Epithelial cell of proximal tubule (primary cell): ENCODE data around the gene SUSD6. TPM values are rescaled to one million over a fixed set of nuclear protein-coding genes. Genes with fewer than 3 reads are reported as not detected.

Experiments
- DNase-seq: peaks from one replicate; pipeline ENCODE4 v3.0.0-alpha.2; 2011; ENCODE audit warnings: low read depth
- H3K4me3 ChIP-seq: 2 replicates; pipeline ENCODE4 v1.5.1; 2011; ENCODE audit warnings: low read depth, mild to moderate bottlenecking, low read length
- total RNA-seq: library from RNA; depleted of rRNA; stranded (reverse); fragments of >200 nt; gene quantifications from 2 replicates; pipeline ENCODE4 v1.2.3, GENCODE V29; 2015
- TF ChIP-seq, protein P1 (sequence below): conservative IDR thresholded peaks from 2 replicates; pipeline ENCODE4 v1.5.1; 2012; ENCODE audit warnings: low read depth, mild to moderate bottlenecking, low read length

The SUSD6 gene
- total RNA-seq, 1 donor from 2014 or later = 6.2 TPM

DNA sequence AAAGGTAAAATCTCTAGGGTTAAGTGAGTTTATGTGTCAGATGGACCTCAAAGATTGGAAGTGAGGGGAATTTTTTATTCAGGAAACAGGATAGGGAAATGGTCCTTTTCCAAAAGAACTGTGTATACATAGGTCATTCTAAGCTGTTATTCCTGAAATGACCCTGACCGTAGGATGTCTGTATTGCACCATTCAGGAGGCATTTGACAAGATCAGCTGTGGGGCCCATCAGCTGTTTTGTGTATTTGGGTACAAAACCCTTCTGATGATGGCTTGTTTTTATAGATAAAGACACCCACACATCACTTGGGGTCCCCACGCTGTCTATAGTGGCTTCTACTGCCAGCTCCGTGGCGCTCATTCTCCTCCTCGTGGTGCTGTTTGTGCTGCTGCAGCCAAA, 92.9 kb downstream of the SUSD6 start:
- DNase-seq = no peak
- H3K4me3 ChIP-seq = no peak overlapping the region
- TF ChIP-seq, protein P1, sequence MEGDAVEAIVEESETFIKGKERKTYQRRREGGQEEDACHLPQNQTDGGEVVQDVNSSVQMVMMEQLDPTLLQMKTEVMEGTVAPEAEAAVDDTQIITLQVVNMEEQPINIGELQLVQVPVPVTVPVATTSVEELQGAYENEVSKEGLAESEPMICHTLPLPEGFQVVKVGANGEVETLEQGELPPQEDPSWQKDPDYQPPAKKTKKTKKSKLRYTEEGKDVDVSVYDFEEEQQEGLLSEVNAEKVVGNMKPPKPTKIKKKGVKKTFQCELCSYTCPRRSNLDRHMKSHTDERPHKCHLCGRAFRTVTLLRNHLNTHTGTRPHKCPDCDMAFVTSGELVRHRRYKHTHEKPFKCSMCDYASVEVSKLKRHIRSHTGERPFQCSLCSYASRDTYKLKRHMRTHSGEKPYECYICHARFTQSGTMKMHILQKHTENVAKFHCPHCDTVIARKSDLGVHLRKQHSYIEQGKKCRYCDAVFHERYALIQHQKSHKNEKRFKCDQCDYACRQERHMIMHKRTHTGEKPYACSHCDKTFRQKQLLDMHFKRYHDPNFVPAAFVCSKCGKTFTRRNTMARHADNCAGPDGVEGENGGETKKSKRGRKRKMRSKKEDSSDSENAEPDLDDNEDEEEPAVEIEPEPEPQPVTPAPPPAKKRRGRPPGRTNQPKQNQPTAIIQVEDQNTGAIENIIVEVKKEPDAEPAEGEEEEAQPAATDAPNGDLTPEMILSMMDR = no peak

- no peak for DNase-seq
- H3K4me3 ChIP-seq = no peak overlapping the region
- TF ChIP-seq, protein P1 = no peak
Observed at GRCh38 chr14:69705706-69706105, 94.3 kb downstream of the SUSD6 start.

GRCh38 chr14:69708049-69708448, 96.7 kb downstream of the SUSD6 start:
- TF ChIP-seq, protein P1 = no peak
- DNase-seq = no peak
- H3K4me3 ChIP-seq = no peak overlapping the region

DNA sequence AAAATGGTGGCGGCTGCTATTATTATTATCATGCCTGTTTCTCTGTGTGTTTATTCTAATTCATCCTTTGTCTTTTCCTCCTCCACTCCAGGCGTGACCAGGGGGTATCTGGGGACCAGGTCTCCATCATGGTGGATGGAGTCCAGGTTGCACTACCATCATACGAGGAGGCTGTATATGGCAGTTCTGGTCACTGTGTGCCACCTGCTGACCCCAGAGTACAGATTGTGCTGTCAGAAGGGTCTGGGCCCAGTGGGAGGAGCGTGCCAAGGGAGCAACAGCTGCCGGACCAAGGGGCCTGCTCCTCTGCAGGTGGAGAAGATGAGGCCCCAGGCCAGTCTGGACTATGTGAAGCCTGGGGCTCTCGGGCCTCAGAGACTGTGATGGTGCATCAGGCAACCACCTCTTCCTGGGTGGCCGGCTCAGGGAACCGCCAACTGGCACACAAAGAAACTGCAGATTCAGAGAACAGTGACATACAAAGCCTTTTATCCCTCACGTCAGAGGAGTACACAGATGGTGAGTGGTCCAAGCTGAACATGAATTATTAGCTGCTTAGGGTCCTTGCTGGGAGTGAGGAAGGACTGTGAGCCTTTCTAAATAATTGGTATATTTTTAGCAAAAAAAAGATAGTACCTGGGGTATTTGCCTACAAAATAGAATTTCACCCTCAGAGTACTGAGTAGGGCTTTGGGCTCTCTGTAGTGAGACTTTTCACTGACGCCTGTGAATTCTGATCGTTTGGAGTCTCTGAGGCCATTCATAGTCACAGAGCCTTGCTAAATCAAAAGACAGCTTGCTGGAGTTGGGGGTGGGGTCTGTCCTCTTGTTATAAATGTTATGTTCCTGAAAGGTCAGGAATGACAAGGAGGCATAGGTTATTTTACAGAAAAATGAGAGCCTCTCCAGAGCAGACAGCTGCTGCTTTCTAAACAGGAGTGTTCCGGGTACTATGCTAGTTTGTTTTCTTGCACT, 97.5 kb downstream of the SUSD6 start:
- TF ChIP-seq, protein P1 = peak; percentile 51
- DNase-seq = no peak
- no peak overlapping the region for H3K4me3 ChIP-seq

DNA sequence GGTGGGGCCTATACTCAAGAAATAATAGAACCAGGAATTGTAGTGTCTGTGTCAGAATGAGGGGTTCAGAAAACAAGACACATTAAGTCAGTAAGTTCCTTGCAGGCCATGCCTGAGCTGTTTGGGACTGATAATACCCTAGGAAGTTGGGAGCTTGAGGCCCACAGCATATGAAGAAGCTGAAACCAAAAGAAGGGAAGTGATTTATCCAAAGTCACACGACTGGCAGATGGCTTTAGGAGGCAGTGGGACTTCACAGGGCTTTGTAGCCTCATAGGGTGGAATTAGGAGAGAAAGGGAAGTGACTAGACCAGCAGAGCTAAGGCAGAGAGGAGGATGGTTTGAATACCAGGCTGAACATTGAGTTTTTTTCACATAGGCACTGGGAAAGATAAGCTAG, 99.0 kb downstream of the SUSD6 start:
- TF ChIP-seq, protein P1 = no peak
- no peak for DNase-seq
- no peak overlapping the region for H3K4me3 ChIP-seq

- no peak for DNase-seq
- TF ChIP-seq, protein P1 = no peak
- no peak overlapping the region for H3K4me3 ChIP-seq
Observed at GRCh38 chr14:69711065-69711464, 99.7 kb downstream of the SUSD6 start.
